ENCODE results near the gene VCP.

VCP gene

DNA sequence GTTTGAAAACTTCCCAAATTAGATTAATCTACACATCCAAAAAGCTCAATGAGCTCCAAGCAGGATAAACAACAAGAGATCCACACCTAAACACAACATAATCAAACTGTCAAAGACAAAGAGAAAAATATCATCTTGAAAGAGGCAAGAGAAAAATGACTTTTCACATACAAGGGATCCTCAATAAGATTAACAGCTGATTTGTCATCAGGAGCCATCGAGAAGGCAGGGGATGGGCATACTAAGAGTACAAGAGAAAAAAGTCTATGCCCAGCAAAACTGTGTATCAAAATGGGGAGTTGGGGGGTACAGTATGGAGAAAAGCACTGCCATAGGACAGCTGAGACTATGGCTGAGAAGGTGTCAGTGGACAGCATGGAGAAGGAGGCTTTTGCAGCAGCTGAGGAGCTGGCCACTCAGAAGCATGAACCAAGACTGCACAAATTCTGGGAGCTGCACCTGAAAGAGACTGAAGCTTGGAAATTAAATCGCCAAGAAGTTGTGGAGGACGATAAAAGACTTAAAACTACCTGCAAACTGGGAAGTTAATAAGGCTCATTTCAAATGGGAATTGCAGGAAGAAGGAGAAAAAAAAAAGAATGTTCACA is 62.0 kb downstream of the VCP start:
- no peak for ATAC-seq (replicated peaks; ENCODE audit: extremely low read depth, poor library complexity, severe bottlenecking)
- no peaks in the 10 kb centered on the region for H3K4me1 Mint-ChIP-seq
- H3K4me3 Mint-ChIP-seq, result no peak overlapping the region
- H3K27me3 Mint-ChIP-seq, result no peaks in the 10 kb centered on the region
- peaks cover 6% of the 10 kb centered on the region for H3K36me3 Mint-ChIP-seq (ENCODE audit: insufficient read depth)
- H3K9me3 Mint-ChIP-seq, result peaks cover 11% of the 10 kb centered on the region
- H3K27ac Mint-ChIP-seq (ENCODE audit: low read depth), result no peak overlapping the region
- DNase-seq (ENCODE audit: low spot score in 2 of 2), result no peak

All from central memory CD8-positive, alpha-beta T cell (primary cell).